HEK293 (cell line): ENCODE data around the gene MYO1D.

Experiments used
- CTCF ChIA-PET: fragments of 350-600 bp; formaldehyde crosslinking; extraction: SDS; loops from one replicate; lab custom pipeline; 2021; ENCODE audit warnings: antibody characterized with exemption; lab: Yijun Ruan, JAX
- POLR2A ChIA-PET: fragments of 300-600 bp; formaldehyde crosslinking; extraction: SDS; loops from one replicate; lab custom pipeline; 2020; ENCODE audit warnings: antibody characterized with exemption, inconsistent platforms; lab: Yijun Ruan, JAX
- H3K27ac ChIP-seq: fragments of 200-500 bp; sonication (Bioruptor generic); 2 replicates; pipeline ENCODE4 v1.5.1; 2014; ENCODE audit warnings: low read depth, low read length, control low read depth, inconsistent platforms; ENCODE audit errors: extremely low read depth
- H3K36me3 ChIP-seq, 2 experiments: fragments of 200-500 bp in 1 of 2; sonication (Bioruptor generic) in 1 of 2; 1 replicate in 1 of 2; 2 replicates in 1 of 2; pipeline ENCODE4 v1.5.1; 2014 to 2017; ENCODE audit warnings: inconsistent platforms in 2 of 2, low read length in 2 of 2; ENCODE audit not compliant: control insufficient read depth in 2 of 2, insufficient read depth in 1 of 2
- H3K4me1 ChIP-seq: fragments of 200-500 bp; sonication (Bioruptor generic); 2 replicates; pipeline ENCODE4 v1.5.1; 2014; ENCODE audit warnings: mild to moderate bottlenecking, low read length, inconsistent platforms; ENCODE audit not compliant: control insufficient read depth, insufficient read depth
- H3K4me3 ChIP-seq: 2 replicates; pipeline ENCODE4 v1.5.1; 2011; ENCODE audit warnings: low read depth, mild to moderate bottlenecking, control low read depth, low read length, moderate library complexity
- H3K9me3 ChIP-seq: fragments of 200-500 bp; sonication (Bioruptor generic); 2 replicates; pipeline ENCODE4 v1.5.1; 2014; ENCODE audit warnings: low read depth, low read length, inconsistent platforms; ENCODE audit not compliant: control insufficient read depth, insufficient read depth
- BCL11B ChIP-seq: fragments of 450-650 bp; formaldehyde crosslinking; IDR thresholded peaks from 2 replicates; pipeline ENCODE4 v1.5.1; 2016; ENCODE audit warnings: low read depth, missing biosample characterization, missing genetic modification characterization
- HIC1 ChIP-seq: fragments of 450-650 bp; formaldehyde crosslinking; IDR thresholded peaks from 2 replicates; pipeline ENCODE4 v1.5.1; 2016; ENCODE audit warnings: missing biosample characterization, missing genetic modification characterization
- RBAK ChIP-seq: fragments of 450-650 bp; formaldehyde crosslinking; IDR thresholded peaks from 2 replicates; pipeline ENCODE4 v1.5.1; 2016; ENCODE audit warnings: missing biosample characterization, missing genetic modification characterization
- YY1 ChIP-seq: fragments of 450-650 bp; formaldehyde crosslinking; IDR thresholded peaks from 2 replicates; pipeline ENCODE4 v1.5.1; 2018; ENCODE audit warnings: missing biosample characterization, missing genetic modification characterization
- ZBTB17 ChIP-seq: fragments of 450-650 bp; formaldehyde crosslinking; IDR thresholded peaks from 2 replicates; pipeline ENCODE4 v1.5.1; 2016; ENCODE audit warnings: missing biosample characterization, missing genetic modification characterization
- ZFP41 ChIP-seq: fragments of 450-650 bp; formaldehyde crosslinking; IDR thresholded peaks from 2 replicates; pipeline ENCODE4 v1.5.1; 2016; ENCODE audit warnings: missing biosample characterization, missing genetic modification characterization, borderline replicate concordance
- ZFP69B ChIP-seq: fragments of 450-650 bp; formaldehyde crosslinking; IDR thresholded peaks from 2 replicates; pipeline ENCODE4 v1.5.1; 2016; ENCODE audit warnings: missing biosample characterization, missing genetic modification characterization
- ZNF174 ChIP-seq: fragments of 450-650 bp; formaldehyde crosslinking; IDR thresholded peaks from 2 replicates; pipeline ENCODE4 v1.5.0; 2017; ENCODE audit warnings: missing biosample characterization, mild to moderate bottlenecking, missing genetic modification characterization
- ZNF175 ChIP-seq: fragments of 450-650 bp; formaldehyde crosslinking; IDR thresholded peaks from 2 replicates; pipeline ENCODE4 v1.5.1; 2016; ENCODE audit warnings: missing biosample characterization, missing genetic modification characterization
- ZNF202 ChIP-seq: fragments of 450-650 bp; formaldehyde crosslinking; IDR thresholded peaks from 2 replicates; pipeline ENCODE4 v1.5.1; 2016; ENCODE audit warnings: missing biosample characterization, missing genetic modification characterization, borderline replicate concordance
- ZNF221 ChIP-seq: fragments of 450-650 bp; formaldehyde crosslinking; IDR thresholded peaks from 2 replicates; pipeline ENCODE4 v1.5.1; 2017; ENCODE audit warnings: missing biosample characterization, missing genetic modification characterization, borderline replicate concordance
- ZNF23 ChIP-seq: fragments of 450-650 bp; formaldehyde crosslinking; IDR thresholded peaks from 2 replicates; pipeline ENCODE4 v1.5.1; 2016; ENCODE audit warnings: missing biosample characterization, missing genetic modification characterization, borderline replicate concordance
- ZNF248 ChIP-seq: fragments of 450-650 bp; formaldehyde crosslinking; IDR thresholded peaks from 2 replicates; pipeline ENCODE4 v1.5.1; 2017; ENCODE audit warnings: missing biosample characterization, missing genetic modification characterization
- ZNF292 ChIP-seq: fragments of 450-650 bp; formaldehyde crosslinking; IDR thresholded peaks from 2 replicates; pipeline ENCODE4 v1.5.1; 2016; ENCODE audit warnings: low read depth, missing biosample characterization, missing genetic modification characterization, borderline replicate concordance
- ZNF341 ChIP-seq: fragments of 450-650 bp; formaldehyde crosslinking; IDR thresholded peaks from 2 replicates; pipeline ENCODE4; 2016; ENCODE audit warnings: low read depth, missing biosample characterization, missing genetic modification characterization
- ZNF354C ChIP-seq: fragments of 450-650 bp; formaldehyde crosslinking; IDR thresholded peaks from 2 replicates; pipeline ENCODE4 v1.5.1; 2016; ENCODE audit warnings: missing biosample characterization, missing genetic modification characterization, low read depth, borderline replicate concordance
- ZNF362 ChIP-seq: fragments of 450-650 bp; formaldehyde crosslinking; IDR thresholded peaks from 2 replicates; pipeline ENCODE4 v1.5.1; 2016; ENCODE audit warnings: missing biosample characterization, missing genetic modification characterization
- ZNF513 ChIP-seq: fragments of 450-650 bp; IDR thresholded peaks from 2 replicates; pipeline ENCODE4 v1.5.1; 2018; ENCODE audit warnings: missing biosample characterization, missing genetic modification characterization
- ZNF514 ChIP-seq: fragments of 450-650 bp; formaldehyde crosslinking; IDR thresholded peaks from 2 replicates; pipeline ENCODE4 v1.5.1; 2016; ENCODE audit warnings: missing biosample characterization, missing genetic modification characterization
- ZNF521 ChIP-seq: fragments of 450-650 bp; formaldehyde crosslinking; IDR thresholded peaks from 2 replicates; pipeline ENCODE4 v1.5.1; 2017; ENCODE audit warnings: missing biosample characterization, mild to moderate bottlenecking, missing genetic modification characterization
- ZNF558 ChIP-seq: fragments of 450-650 bp; formaldehyde crosslinking; IDR thresholded peaks from 2 replicates; pipeline ENCODE4 v1.5.1; 2016; ENCODE audit warnings: missing biosample characterization, missing genetic modification characterization
- ZNF623 ChIP-seq: fragments of 450-650 bp; formaldehyde crosslinking; IDR thresholded peaks from 2 replicates; pipeline ENCODE4 v1.5.1; 2016; ENCODE audit warnings: missing biosample characterization, missing genetic modification characterization
- ZNF670 ChIP-seq: fragments of 450-650 bp; formaldehyde crosslinking; IDR thresholded peaks from 2 replicates; pipeline ENCODE4 v1.5.1; 2016; ENCODE audit warnings: missing biosample characterization, missing genetic modification characterization, low read depth
- ZNF692 ChIP-seq: fragments of 450-650 bp; formaldehyde crosslinking; IDR thresholded peaks from 2 replicates; pipeline ENCODE4 v1.5.1; 2016; ENCODE audit warnings: missing biosample characterization, missing genetic modification characterization
- ZNF701 ChIP-seq: fragments of 450-650 bp; formaldehyde crosslinking; IDR thresholded peaks from 2 replicates; pipeline ENCODE4 v1.5.1; 2016; ENCODE audit warnings: missing biosample characterization, missing genetic modification characterization
- ZNF843 ChIP-seq: fragments of 450-650 bp; formaldehyde crosslinking; IDR thresholded peaks from 2 replicates; pipeline ENCODE4 v1.5.1; 2016; ENCODE audit warnings: missing biosample characterization, missing genetic modification characterization
- ZSCAN30 ChIP-seq: fragments of 450-650 bp; IDR thresholded peaks from 2 replicates; pipeline ENCODE4 v1.5.1; 2018; ENCODE audit warnings: missing biosample characterization, mild to moderate bottlenecking, missing genetic modification characterization, moderate library complexity
- ZXDB ChIP-seq: fragments of 450-650 bp; formaldehyde crosslinking; IDR thresholded peaks from 2 replicates; pipeline ENCODE4 v1.5.1; 2016; ENCODE audit warnings: missing biosample characterization, missing genetic modification characterization

Gene MYO1D

GRCh38 chr17:32541640-32542039 is 335.3 kb downstream of the MYO1D start (continued):
- TF ChIP-seq ZFP41, result no peak
- TF ChIP-seq ZNF843 (tag by site-specific recombination), result no peak
- no peak for TF ChIP-seq ZNF362 (tag by site-specific recombination)
- no peak for TF ChIP-seq ZNF292 (tag by site-specific recombination)
- no peak for TF ChIP-seq ZNF341
- TF ChIP-seq HIC1, result no peak
- no peak for TF ChIP-seq ZBTB17 (tag by site-specific recombination)

- POLR2A ChIA-PET, result no interaction called here
- CTCF ChIA-PET, result interaction anchor here (0.7 to 1.7 kb wide), 2 partner anchors 75 to 135 kb away, joined by 3 to 6 read pairs; no protein-coding TSS in a partner anchor
Observed at GRCh38 chr17:32536736-32537643, 339.9 kb downstream of the MYO1D start.

GRCh38 chr17:32533296-32533695 is 343.6 kb downstream of the MYO1D start:
- H3K36me3 ChIP-seq, result no peaks in the 10 kb centered on the region

More at GRCh38 chr17:32536736-32537643, 339.9 kb downstream of the MYO1D start:
- no peaks in the 10 kb centered on the region for H3K4me1 ChIP-seq
- no peaks in the 10 kb centered on the region for H3K36me3 ChIP-seq
- H3K27ac ChIP-seq, result no peak overlapping the region
- TF ChIP-seq ZXDB (no peak), ZNF202 (tag by site-specific recombination) (no peak), BCL11B (tag by site-specific recombination) (no peak), ZSCAN30 (tag by site-specific recombination) (no peak), ZNF521 (tag by site-specific recombination) (no peak), ZNF354C (tag by site-specific recombination) (no peak), ZNF513 (tag by site-specific recombination) (no peak), ZNF174 (tag by site-specific recombination) (no peak), ZNF221 (tag by site-specific recombination) (no peak), ZNF248 (no peak)
- H3K9me3 ChIP-seq, result no peaks in the 10 kb centered on the region
- no peak overlapping the region for H3K4me3 ChIP-seq

More at GRCh38 chr17:32533296-32533695, 343.6 kb downstream of the MYO1D start:
- no peak overlapping the region for H3K4me3 ChIP-seq
- CTCF ChIA-PET, result interaction anchor here (0.7 to 0.8 kb wide), 2 partner anchors 147 to 250 kb away, joined by 3 read pairs; no protein-coding TSS in a partner anchor
- H3K9me3 ChIP-seq, result no peaks in the 10 kb centered on the region
- TF ChIP-seq ZNF175 (no peak), ZFP69B (tag by site-specific recombination) (no peak), ZNF692 (tag by site-specific recombination) (no peak), ZNF558 (no peak), ZNF514 (no peak), YY1 (tag by site-specific recombination) (no peak), ZNF354C (tag by site-specific recombination) (no peak), ZNF623 (tag by site-specific recombination) (no peak), ZNF670 (no peak), ZNF701 (tag by site-specific recombination) (no peak), RBAK (tag by site-specific recombination) (no peak), ZNF23 (tag by site-specific recombination) (no peak)
- no peak overlapping the region for H3K27ac ChIP-seq
- POLR2A ChIA-PET, result interaction anchor here (1.1 kb wide), 1 partner anchor 47 kb away, joined by 3 read pairs; the partner anchor contains the start of gene CDK5R1
- no peaks in the 10 kb centered on the region for H3K4me1 ChIP-seq
